GM12891 (cell line): ENCODE measurements around the gene KRT13.

Experiments used
- PAX5 ChIP-seq: IDR thresholded peaks from 2 replicates; pipeline ENCODE4 v1.6.1; 2011; ENCODE audit warnings: low read length, moderate library complexity, mild to moderate bottlenecking; ENCODE audit not compliant: insufficient read depth, severe bottlenecking
- POLR2A ChIP-seq: IDR thresholded peaks from 2 replicates; pipeline ENCODE4 v1.6.1; 2011; ENCODE audit warnings: low read depth, low read length, control low read depth
- POLR2AphosphoS5 ChIP-seq: IDR thresholded peaks from 2 replicates; pipeline ENCODE4 v1.6.1; 2011; ENCODE audit warnings: low read depth, low read length, control low read depth
- TAF1 ChIP-seq: IDR thresholded peaks from 2 replicates; pipeline ENCODE4 v1.6.1; 2011; ENCODE audit warnings: low read depth, low read length, control low read depth

GRCh38 chr17:41551365-41551764 lies 46.0 kb upstream of the KRT13 start:
- no peak for TF ChIP-seq POLR2AphosphoS5
- no peak for TF ChIP-seq POLR2A
- TF ChIP-seq TAF1, result no peak
- TF ChIP-seq PAX5, result no peak
